C4-2B (cell line): ENCODE measurements around the gene RAD21L1.

ENCODE experiments used
- ZFX ChIP-seq: fragments of 450-650 bp; IDR thresholded peaks from 2 replicates; pipeline ENCODE4 v1.6.1; 2017
- TF ChIP-seq, protein P1 (sequence below): fragments of 450-650 bp; conservative IDR thresholded peaks from 2 replicates; pipeline ENCODE4 v1.5.1; 2017; ENCODE audit warnings: mild to moderate bottlenecking

DNA sequence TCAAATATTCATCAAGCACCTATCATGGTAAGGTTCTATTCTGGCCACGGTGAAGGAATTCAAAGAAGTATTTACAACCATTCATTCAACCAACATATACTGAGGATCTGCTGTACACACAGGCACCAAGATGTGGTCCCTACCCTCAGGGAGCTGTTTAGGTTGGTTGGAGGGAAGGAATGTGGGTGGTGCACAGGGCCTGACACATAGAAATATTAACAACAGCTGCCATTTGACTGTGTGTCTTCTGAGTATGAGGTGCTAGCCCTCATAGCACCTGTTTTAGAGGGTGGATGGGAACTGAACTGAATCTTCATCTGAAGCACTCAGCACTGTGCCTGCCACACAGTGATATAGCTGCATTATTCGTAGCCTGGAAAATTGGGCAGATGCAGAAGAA, 47.5 kb downstream of the RAD21L1 start:
- TF ChIP-seq, protein P1, sequence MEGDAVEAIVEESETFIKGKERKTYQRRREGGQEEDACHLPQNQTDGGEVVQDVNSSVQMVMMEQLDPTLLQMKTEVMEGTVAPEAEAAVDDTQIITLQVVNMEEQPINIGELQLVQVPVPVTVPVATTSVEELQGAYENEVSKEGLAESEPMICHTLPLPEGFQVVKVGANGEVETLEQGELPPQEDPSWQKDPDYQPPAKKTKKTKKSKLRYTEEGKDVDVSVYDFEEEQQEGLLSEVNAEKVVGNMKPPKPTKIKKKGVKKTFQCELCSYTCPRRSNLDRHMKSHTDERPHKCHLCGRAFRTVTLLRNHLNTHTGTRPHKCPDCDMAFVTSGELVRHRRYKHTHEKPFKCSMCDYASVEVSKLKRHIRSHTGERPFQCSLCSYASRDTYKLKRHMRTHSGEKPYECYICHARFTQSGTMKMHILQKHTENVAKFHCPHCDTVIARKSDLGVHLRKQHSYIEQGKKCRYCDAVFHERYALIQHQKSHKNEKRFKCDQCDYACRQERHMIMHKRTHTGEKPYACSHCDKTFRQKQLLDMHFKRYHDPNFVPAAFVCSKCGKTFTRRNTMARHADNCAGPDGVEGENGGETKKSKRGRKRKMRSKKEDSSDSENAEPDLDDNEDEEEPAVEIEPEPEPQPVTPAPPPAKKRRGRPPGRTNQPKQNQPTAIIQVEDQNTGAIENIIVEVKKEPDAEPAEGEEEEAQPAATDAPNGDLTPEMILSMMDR = no peak
- no peak for TF ChIP-seq ZFX
